Stimulated activated CD4-positive, alpha-beta T cell treated with anti-CD3 and anti-CD28 coated beads, Interleukin-12 subunit alpha, Interleukin-12 subunit beta, amount 100 ng/mL, for 4 hours (primary cell): ENCODE data around the gene C1QTNF1.
A peak's percentile ranks its signal among the peaks of the same experiment; 100 is the strongest.

Experiments
- DNase-seq: peaks from one replicate; pipeline ENCODE4 v3.0.0-alpha.2; 2020

Gene C1QTNF1

GRCh38 chr17:79042421-79043190 lies 18.6 kb downstream of the C1QTNF1 start:
- DNase-seq: peak; percentile 70

GRCh38 chr17:79043191-79043930 lies 19.4 kb downstream of the C1QTNF1 start:
- no peak for DNase-seq

- no peak for DNase-seq
These were observed 20.0 kb downstream of the C1QTNF1 start for GRCh38 chr17:79043931-79044320.

- no peak for DNase-seq
These were observed 20.5 kb downstream of the C1QTNF1 start for GRCh38 chr17:79044462-79044861.

GRCh38 chr17:79045001-79045729 lies 21.2 kb downstream of the C1QTNF1 start:
- no peak for DNase-seq

- DNase-seq: peak; percentile 62
These were observed 21.9 kb downstream of the C1QTNF1 start for GRCh38 chr17:79045842-79046196.

- no peak for DNase-seq
These were observed 22.4 kb downstream of the C1QTNF1 start for GRCh38 chr17:79046197-79046915.

GRCh38 chr17:79046916-79047280 lies 22.9 kb downstream of the C1QTNF1 start:
- no peak for DNase-seq

- DNase-seq: no peak
These were observed 23.4 kb downstream of the C1QTNF1 start for GRCh38 chr17:79047291-79047920.

GRCh38 chr17:79047923-79048825 lies 24.2 kb downstream of the C1QTNF1 start:
- DNase-seq: no peak

GRCh38 chr17:79048826-79049755 lies 25.1 kb downstream of the C1QTNF1 start:
- DNase-seq: no peak

- no peak for DNase-seq
These were observed 25.9 kb downstream of the C1QTNF1 start for GRCh38 chr17:79049821-79050220.

- DNase-seq: no peak
These were observed 26.6 kb downstream of the C1QTNF1 start for GRCh38 chr17:79050551-79050950.

- DNase-seq: no peak
These were observed 27.3 kb downstream of the C1QTNF1 start for GRCh38 chr17:79051306-79051705.

- no peak for DNase-seq
These were observed 28.2 kb downstream of the C1QTNF1 start for GRCh38 chr17:79052131-79052530.

GRCh38 chr17:79053251-79053925 lies 29.4 kb downstream of the C1QTNF1 start:
- DNase-seq: no peak

- DNase-seq: no peak
These were observed 30.4 kb downstream of the C1QTNF1 start for GRCh38 chr17:79054200-79054960.

GRCh38 chr17:79055197-79055596 lies 31.2 kb downstream of the C1QTNF1 start:
- DNase-seq: no peak
